Activated CD8-positive, alpha-beta T cell treated with anti-CD3 and anti-CD28 coated beads for 36 hours (primary cell): ENCODE data around the gene GZMH. TPM values are rescaled to one million over a fixed set of nuclear protein-coding genes. Genes with fewer than 3 reads are reported as not detected.
"Not testable (repeated sequence)": the region's sequence is repeated elsewhere in the genome, so short reads cannot be mapped to it uniquely, and the experiment has no call there.

Experiments
- ATAC-seq: fragments of 200-7000 bp; cut with Tn5 transposase; one replicate; pipeline ENCODE4 v1.10.0; 2021; ENCODE audit warnings: mild to moderate bottlenecking, moderate library complexity
- CTCF ChIA-PET: fragments of 350-600 bp; sonication (Branson Sonifier 250); formaldehyde crosslinking; loops from one replicate; lab custom pipeline; 2021; ENCODE audit warnings: antibody characterized with exemption; lab: Charles Lee
- POLR2A ChIA-PET: fragments of 350-600 bp; sonication (Branson Sonifier 250); formaldehyde crosslinking; loops from one replicate; lab custom pipeline; 2021; ENCODE audit warnings: antibody characterized with exemption; lab: Charles Lee
- DNase-seq: peaks from one replicate; pipeline ENCODE4 v3.0.0-alpha.2; 2020
- H3K27ac Mint-ChIP-seq: one replicate; pipeline ENCODE4 v1.8.0; 2021; ENCODE audit warnings: mild to moderate bottlenecking, mixed read lengths
- H3K27me3 Mint-ChIP-seq: one replicate; pipeline ENCODE4 v1.8.0; 2021; ENCODE audit warnings: mixed read lengths
- H3K36me3 Mint-ChIP-seq: one replicate; pipeline ENCODE4 v1.8.0; 2021; ENCODE audit warnings: low read depth, mixed read lengths
- H3K4me1 Mint-ChIP-seq: one replicate; pipeline ENCODE4 v1.8.0; 2021; ENCODE audit warnings: low read depth, mixed read lengths
- H3K4me3 Mint-ChIP-seq: one replicate; pipeline ENCODE4 v1.8.0; 2021; ENCODE audit warnings: mild to moderate bottlenecking, moderate library complexity, mixed read lengths
- H3K9me3 Mint-ChIP-seq: one replicate; pipeline ENCODE4 v1.8.0; 2021; ENCODE audit warnings: mixed read lengths
- intact Hi-C: fragments of 100-400 bp; cut with micrococcal nuclease; formaldehyde crosslinking; loops from one replicate; pipeline ENCODE4 v1.10.0; 2022
- total RNA-seq, 2 experiments: library from RNA; stranded (reverse); gene quantifications; one replicate each; pipeline ENCODE4 v1.2.3, GENCODE V29; 2021
- TF ChIP-seq, protein P1 (sequence below): fragments of 200-600 bp; IDR thresholded peaks from one replicate; pipeline ENCODE4 v1.8.0; 2022; ENCODE audit warnings: antibody characterized with exemption, mild to moderate bottlenecking

GZMH gene
- total RNA-seq, 2 experiments from 2014 or later: 55.0 to 61.3 TPM

GRCh38 chr14:24606297-24606696 lies 3.2 kb downstream of the GZMH start:
- TF ChIP-seq, protein P1, sequence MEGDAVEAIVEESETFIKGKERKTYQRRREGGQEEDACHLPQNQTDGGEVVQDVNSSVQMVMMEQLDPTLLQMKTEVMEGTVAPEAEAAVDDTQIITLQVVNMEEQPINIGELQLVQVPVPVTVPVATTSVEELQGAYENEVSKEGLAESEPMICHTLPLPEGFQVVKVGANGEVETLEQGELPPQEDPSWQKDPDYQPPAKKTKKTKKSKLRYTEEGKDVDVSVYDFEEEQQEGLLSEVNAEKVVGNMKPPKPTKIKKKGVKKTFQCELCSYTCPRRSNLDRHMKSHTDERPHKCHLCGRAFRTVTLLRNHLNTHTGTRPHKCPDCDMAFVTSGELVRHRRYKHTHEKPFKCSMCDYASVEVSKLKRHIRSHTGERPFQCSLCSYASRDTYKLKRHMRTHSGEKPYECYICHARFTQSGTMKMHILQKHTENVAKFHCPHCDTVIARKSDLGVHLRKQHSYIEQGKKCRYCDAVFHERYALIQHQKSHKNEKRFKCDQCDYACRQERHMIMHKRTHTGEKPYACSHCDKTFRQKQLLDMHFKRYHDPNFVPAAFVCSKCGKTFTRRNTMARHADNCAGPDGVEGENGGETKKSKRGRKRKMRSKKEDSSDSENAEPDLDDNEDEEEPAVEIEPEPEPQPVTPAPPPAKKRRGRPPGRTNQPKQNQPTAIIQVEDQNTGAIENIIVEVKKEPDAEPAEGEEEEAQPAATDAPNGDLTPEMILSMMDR: no peak

GRCh38 chr14:24605435-24606190 lies 3.9 kb downstream of the GZMH start:
- intact Hi-C loops: loop anchor here (2.0 kb wide), 1 partner anchor 73 kb away; no protein-coding TSS in a partner anchor
- H3K4me1 Mint-ChIP-seq: peaks cover 55% of the 10 kb centered on the region
- TF ChIP-seq, protein P1: peak; percentile 98
- peaks cover 19% of the 10 kb centered on the region for H3K36me3 Mint-ChIP-seq
- ATAC-seq (peak; percentile 85), DNase-seq (peak; percentile 86)
- CTCF ChIA-PET: interaction anchor here (0.7 to 5.7 kb wide), 30 partner anchors 9 to 201 kb away, joined by 3 to 87 read pairs (median 4); partner anchors contain the start of gene GZMB
- peak overlapping the region; percentile 72 for H3K4me3 Mint-ChIP-seq
- H3K27me3 Mint-ChIP-seq: no peaks in the 10 kb centered on the region
- H3K9me3 Mint-ChIP-seq: no peaks in the 10 kb centered on the region
- POLR2A ChIA-PET: interaction anchor here (0.6 to 0.9 kb wide), 2 partner anchors 9 to 69 kb away, joined by 3 read pairs; no protein-coding TSS in a partner anchor
- peak overlapping the region; percentile 87 for H3K27ac Mint-ChIP-seq

More at GRCh38 chr14:24606297-24606696, 3.2 kb downstream of the GZMH start:
- peak overlapping the region; percentile 72 for H3K4me3 Mint-ChIP-seq
- no peaks in the 10 kb centered on the region for H3K27me3 Mint-ChIP-seq
- intact Hi-C loops: no loop called here
- H3K4me1 Mint-ChIP-seq: peaks cover 59% of the 10 kb centered on the region
- ATAC-seq: no peak
- no peak for DNase-seq
- ChIA-PET POLR2A (interaction anchor here (0.6 to 0.9 kb wide), 3 partner anchors 8 to 101 kb away, joined by 3 read pairs; no protein-coding TSS in a partner anchor), CTCF (interaction anchor here (0.7 to 5.7 kb wide), 23 partner anchors 9 to 200 kb away, joined by 3 to 87 read pairs (median 5); partner anchors contain the start of gene GZMB)
- H3K9me3 Mint-ChIP-seq: peaks cover 1% of the 10 kb centered on the region
- peak overlapping the region; percentile 87 for H3K27ac Mint-ChIP-seq
- peaks cover 19% of the 10 kb centered on the region for H3K36me3 Mint-ChIP-seq

GRCh38 chr14:24597403-24597802 lies 12.1 kb downstream of the GZMH start:
- intact Hi-C loops: no loop called here
- TF ChIP-seq, protein P1: no peak
- H3K9me3 Mint-ChIP-seq: peaks cover 31% of the 10 kb centered on the region
- peaks cover 2% of the 10 kb centered on the region for H3K36me3 Mint-ChIP-seq
- no peak overlapping the region for H3K27ac Mint-ChIP-seq
- peaks cover 8% of the 10 kb centered on the region for H3K27me3 Mint-ChIP-seq
- no peak for DNase-seq
- CTCF ChIA-PET: interaction anchor here (2.6 kb wide), 1 partner anchor 9 kb away, joined by 12 read pairs; no protein-coding TSS in a partner anchor
- peaks cover 6% of the 10 kb centered on the region for H3K4me1 Mint-ChIP-seq
- H3K4me3 Mint-ChIP-seq: no peak overlapping the region
- POLR2A ChIA-PET: interaction anchor here (0.7 kb wide), 1 partner anchor 517 kb away, joined by 4 read pairs; no protein-coding TSS in a partner anchor
- no peak for ATAC-seq

- DNase-seq: no peak
- CTCF ChIA-PET: interaction anchor here (0.8 to 2.6 kb wide), 2 partner anchors 11 to 84 kb away, joined by 3 to 12 read pairs; no protein-coding TSS in a partner anchor
- H3K36me3 Mint-ChIP-seq: peaks cover 2% of the 10 kb centered on the region
- TF ChIP-seq, protein P1: no peak
- intact Hi-C loops: no loop called here
- peaks cover 18% of the 10 kb centered on the region for H3K27me3 Mint-ChIP-seq
- ATAC-seq: no peak
- H3K4me1 Mint-ChIP-seq: peaks cover 6% of the 10 kb centered on the region
- H3K27ac Mint-ChIP-seq: no peak overlapping the region
- POLR2A ChIA-PET: interaction anchor here (1.1 to 1.3 kb wide), 2 partner anchors 21 to 39 kb away, joined by 3 read pairs; no protein-coding TSS in a partner anchor
- no peak overlapping the region for H3K4me3 Mint-ChIP-seq
- H3K9me3 Mint-ChIP-seq: peaks cover 31% of the 10 kb centered on the region
Measured at GRCh38 chr14:24595073-24595808, 14.2 kb downstream of the GZMH start.

DNA sequence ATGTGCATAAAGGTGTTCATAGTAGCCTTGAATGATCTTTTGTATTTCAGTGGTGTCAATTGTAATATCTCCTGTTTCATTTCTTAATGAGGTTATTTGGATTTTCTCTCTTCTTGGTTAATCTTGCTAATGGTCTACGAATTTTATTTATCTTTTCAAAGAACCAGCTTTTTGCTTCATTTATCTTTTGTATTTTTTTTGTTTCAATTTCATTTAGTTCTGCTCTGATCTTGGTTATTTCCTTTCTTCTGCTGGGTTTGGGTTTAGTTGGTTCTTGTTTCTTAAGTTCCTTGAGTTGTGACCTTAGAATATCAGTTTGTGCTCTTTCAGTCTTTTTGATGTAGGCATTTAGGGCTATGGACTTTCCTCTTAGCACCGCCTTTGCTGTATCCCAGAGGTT lies 18.5 kb downstream of the GZMH start:
- ATAC-seq, DNase-seq, H3K36me3 Mint-ChIP-seq, POLR2A ChIA-PET, H3K27ac Mint-ChIP-seq, H3K4me3 Mint-ChIP-seq, intact Hi-C loops, H3K4me1 Mint-ChIP-seq: not testable (repeated sequence)
- Mint-ChIP-seq H3K9me3 (peaks cover 22% of the 10 kb centered on the region), H3K27me3 (peaks cover 25% of the 10 kb centered on the region)
- CTCF ChIA-PET: interaction anchor here (0.6 kb wide), 1 partner anchor 130 kb away, joined by 3 read pairs; no protein-coding TSS in a partner anchor

GRCh38 chr14:24584402-24584801 lies 25.1 kb downstream of the GZMH start:
- H3K4me1 Mint-ChIP-seq, H3K36me3 Mint-ChIP-seq, DNase-seq, POLR2A ChIA-PET, H3K4me3 Mint-ChIP-seq, ATAC-seq, H3K27me3 Mint-ChIP-seq, CTCF ChIA-PET, intact Hi-C loops, H3K27ac Mint-ChIP-seq: not testable (repeated sequence)
- H3K9me3 Mint-ChIP-seq: peaks cover 21% of the 10 kb centered on the region
